Osteoblast (primary cell): ENCODE data around the gene LHX5. TPM values are rescaled to one million over a fixed set of nuclear protein-coding genes. Genes with fewer than 3 reads are reported as not detected.

Experiments used
- DNase-seq: peaks from one replicate; pipeline ENCODE4 v3.0.0; 2011; ENCODE audit warnings: low spot score, mixed read lengths; ENCODE audit not compliant: insufficient read length; ENCODE audit errors: missing footprints
- H2AFZ ChIP-seq: 2 replicates; pipeline ENCODE4 v1.6.0; 2011; ENCODE audit warnings: mild to moderate bottlenecking, low read length
- H3K27ac ChIP-seq: 2 replicates; pipeline ENCODE4 v1.5.1; 2011; ENCODE audit warnings: mild to moderate bottlenecking, low read depth, low read length, moderate library complexity
- H3K27me3 ChIP-seq: 2 replicates; pipeline ENCODE4 v1.6.0; 2012; ENCODE audit warnings: mild to moderate bottlenecking, control low read depth, inconsistent platforms, low read length, moderate library complexity; ENCODE audit not compliant: insufficient read depth
- H3K36me3 ChIP-seq: 2 replicates; pipeline ENCODE4 v1.5.1; 2011; ENCODE audit warnings: mild to moderate bottlenecking, low read length, control low read depth, moderate library complexity; ENCODE audit not compliant: insufficient read depth
- H3K4me1 ChIP-seq: 2 replicates; pipeline ENCODE4 v1.5.1; 2011; ENCODE audit warnings: mild to moderate bottlenecking, low read length, control low read depth, moderate library complexity; ENCODE audit not compliant: insufficient read depth
- H3K4me2 ChIP-seq: 2 replicates; pipeline ENCODE4 v1.6.0; 2011; ENCODE audit warnings: mild to moderate bottlenecking, low read length; ENCODE audit not compliant: insufficient read depth
- H3K4me3 ChIP-seq: fragments of 200-600 bp; sonication (generic); 3 replicates; pipeline ENCODE4 v1.5.1; 2012; ENCODE audit warnings: mild to moderate bottlenecking, low read length, inconsistent platforms; ENCODE audit not compliant: insufficient read depth
- H3K79me2 ChIP-seq: 2 replicates; pipeline ENCODE4 v1.6.0; 2012; ENCODE audit warnings: mild to moderate bottlenecking, low read length, control low read depth, inconsistent platforms; ENCODE audit not compliant: insufficient read depth
- H3K9me3 ChIP-seq: 2 replicates; pipeline ENCODE4 v1.5.1; 2011; ENCODE audit warnings: low read depth, low read length, control low read depth
- H4K20me1 ChIP-seq: 2 replicates; pipeline ENCODE4 v1.6.0; 2012; ENCODE audit warnings: mild to moderate bottlenecking, low read length, control low read depth; ENCODE audit not compliant: insufficient read depth
- total RNA-seq: library from RNA; depleted of rRNA; stranded (reverse); fragments of >200 nt; gene quantifications from 2 replicates; pipeline ENCODE4 v1.2.3, GENCODE V29; 2012
- TF ChIP-seq, protein P1 (sequence below): IDR thresholded peaks from 2 replicates; pipeline ENCODE4 v1.5.1; 2011; ENCODE audit warnings: mild to moderate bottlenecking, low read depth, low read length, moderate library complexity; ENCODE audit errors: extremely low read depth

Gene LHX5
- total RNA-seq, 1 donor: not detected

DNA sequence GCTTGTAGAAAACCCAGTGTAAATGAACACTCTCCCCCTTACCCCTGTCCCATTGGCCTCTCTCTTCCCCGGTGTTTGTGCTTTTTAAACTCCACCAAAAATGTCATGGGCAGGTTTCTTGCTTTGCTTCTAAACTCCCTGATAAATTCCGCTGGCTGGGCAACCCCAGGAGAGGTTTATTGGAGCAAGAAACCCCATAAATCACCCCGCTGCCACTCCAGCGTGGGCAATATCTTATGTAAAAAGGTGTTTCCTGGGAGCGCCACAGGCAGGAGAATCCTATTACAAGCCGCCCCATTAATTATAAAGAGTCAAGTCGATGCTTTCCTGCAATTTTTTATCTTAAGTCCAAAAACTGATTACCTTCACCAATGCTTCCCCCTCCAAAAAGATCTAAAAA lies 22.8 kb downstream of the LHX5 start:
- TF ChIP-seq, protein P1, sequence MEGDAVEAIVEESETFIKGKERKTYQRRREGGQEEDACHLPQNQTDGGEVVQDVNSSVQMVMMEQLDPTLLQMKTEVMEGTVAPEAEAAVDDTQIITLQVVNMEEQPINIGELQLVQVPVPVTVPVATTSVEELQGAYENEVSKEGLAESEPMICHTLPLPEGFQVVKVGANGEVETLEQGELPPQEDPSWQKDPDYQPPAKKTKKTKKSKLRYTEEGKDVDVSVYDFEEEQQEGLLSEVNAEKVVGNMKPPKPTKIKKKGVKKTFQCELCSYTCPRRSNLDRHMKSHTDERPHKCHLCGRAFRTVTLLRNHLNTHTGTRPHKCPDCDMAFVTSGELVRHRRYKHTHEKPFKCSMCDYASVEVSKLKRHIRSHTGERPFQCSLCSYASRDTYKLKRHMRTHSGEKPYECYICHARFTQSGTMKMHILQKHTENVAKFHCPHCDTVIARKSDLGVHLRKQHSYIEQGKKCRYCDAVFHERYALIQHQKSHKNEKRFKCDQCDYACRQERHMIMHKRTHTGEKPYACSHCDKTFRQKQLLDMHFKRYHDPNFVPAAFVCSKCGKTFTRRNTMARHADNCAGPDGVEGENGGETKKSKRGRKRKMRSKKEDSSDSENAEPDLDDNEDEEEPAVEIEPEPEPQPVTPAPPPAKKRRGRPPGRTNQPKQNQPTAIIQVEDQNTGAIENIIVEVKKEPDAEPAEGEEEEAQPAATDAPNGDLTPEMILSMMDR: no peak
- Histone ChIP-seq H3K36me3 (no peaks in the 10 kb centered on the region), H3K4me1 (no peaks in the 10 kb centered on the region), H3K79me2 (no peaks in the 10 kb centered on the region), H3K9me3 (no peaks in the 10 kb centered on the region), H2AFZ (no peak overlapping the region), H3K4me2 (no peak overlapping the region), H3K27me3 (peaks cover 3% of the 10 kb centered on the region), H3K4me3 (no peak overlapping the region), H4K20me1 (no peaks in the 10 kb centered on the region), H3K27ac (no peak overlapping the region)
- no peak for DNase-seq

DNA sequence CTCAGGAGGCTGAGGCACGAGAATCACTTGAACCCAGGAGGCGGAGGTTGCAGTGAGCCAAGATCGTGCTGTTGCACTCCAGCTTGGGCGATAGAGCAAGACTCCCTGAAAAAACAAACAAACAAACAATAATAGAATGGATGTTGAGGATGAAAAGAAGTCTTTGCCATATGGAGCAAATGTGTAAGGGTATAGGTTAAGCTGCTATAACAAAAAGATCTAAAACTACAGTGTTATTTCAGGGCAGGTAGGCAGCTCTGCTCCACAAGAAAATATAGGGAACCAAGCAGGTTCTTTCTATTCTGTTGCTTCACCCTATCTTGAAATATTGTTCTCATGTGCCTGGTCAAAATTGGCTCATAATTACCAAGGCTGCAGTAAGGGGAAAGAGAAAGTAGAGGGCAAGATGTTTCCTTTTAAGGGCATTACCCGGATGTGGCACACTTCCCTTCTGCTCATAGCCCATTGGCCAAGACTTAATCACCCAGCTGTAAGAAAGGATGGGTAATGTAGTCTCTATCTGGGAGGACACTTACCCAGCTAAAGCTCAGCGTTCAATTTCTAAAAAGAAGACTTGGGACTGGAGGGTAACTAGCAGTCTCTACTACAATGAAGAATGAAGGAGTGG lies 26.0 kb downstream of the LHX5 start:
- TF ChIP-seq, protein P1: no peak
- no peak for DNase-seq
- no peak overlapping the region for H3K27ac ChIP-seq

DNA sequence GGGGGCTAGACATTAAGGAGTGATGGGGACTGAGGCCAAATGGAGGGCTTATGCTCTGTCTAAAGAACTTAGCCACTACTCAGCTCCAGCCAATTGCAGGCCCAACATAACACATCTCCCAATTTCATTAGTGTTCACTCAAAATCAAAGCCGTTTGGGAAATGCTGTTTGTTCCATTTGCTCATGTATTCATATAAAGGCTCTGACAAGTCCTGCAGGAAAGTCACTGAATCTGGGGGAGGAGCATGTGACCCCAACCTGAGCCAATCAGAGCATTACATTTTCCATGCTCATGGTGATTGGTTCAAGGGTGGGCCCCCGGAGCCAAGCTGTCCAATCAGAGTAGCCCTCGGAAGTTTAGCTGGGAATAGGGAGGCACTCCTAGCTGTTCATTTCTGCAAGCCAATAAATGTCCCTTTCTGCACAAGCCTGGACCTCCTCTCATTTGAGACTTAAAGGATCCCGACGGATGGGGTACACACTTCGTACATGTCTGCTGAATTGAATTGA lies 28.6 kb downstream of the LHX5 start:
- TF ChIP-seq, protein P1: no peak

More for the DNA sequence above, 26.0 kb downstream of the LHX5 start:
- Histone ChIP-seq H3K9me3 (no peaks in the 10 kb centered on the region), H4K20me1 (no peaks in the 10 kb centered on the region), H3K36me3 (no peaks in the 10 kb centered on the region), H3K79me2 (no peaks in the 10 kb centered on the region), H3K4me2 (no peak overlapping the region), H3K27me3 (peaks cover 3% of the 10 kb centered on the region), H3K4me1 (no peaks in the 10 kb centered on the region), H2AFZ (no peak overlapping the region), H3K4me3 (no peak overlapping the region)

DNA sequence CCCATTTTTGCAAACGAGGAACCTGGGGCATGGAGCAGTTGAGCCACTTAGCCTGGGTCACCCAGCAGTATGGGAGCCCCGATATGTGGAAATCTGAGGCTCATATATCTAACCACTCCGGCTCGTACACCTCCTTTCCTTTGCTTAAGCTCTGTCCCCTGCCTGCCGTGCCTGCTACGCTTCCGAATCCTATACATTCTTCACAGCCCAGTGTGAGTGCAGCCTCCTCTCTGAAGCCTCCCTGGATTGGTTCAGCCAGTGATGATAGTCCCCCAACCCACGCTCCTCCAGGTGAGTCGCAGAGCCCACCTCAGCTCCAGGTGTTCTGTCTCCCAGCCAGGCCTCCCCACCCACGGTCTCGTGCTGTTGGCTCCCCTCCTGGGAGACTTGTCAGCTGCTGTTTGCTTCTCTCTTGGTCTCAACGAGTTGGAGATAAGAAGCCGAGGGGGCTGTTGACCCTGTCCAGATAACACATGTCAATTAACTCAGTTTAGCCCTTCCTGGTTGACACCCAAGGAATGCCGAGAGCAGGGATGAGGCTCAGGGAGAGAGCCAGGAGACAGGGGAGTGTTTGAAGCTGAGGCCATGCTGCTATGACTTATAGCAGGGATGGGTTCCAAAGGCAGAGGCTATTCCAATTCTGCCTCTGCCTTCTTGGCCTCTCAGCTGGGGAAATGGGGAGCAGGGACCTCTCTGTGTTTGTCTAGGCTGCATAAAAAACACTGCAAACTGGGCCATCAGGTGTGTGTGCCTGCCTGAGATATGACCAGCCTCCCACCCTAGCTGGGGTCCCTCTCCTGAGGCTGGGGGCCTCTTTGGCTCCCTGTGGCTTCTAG lies 30.5 kb downstream of the LHX5 start:
- Histone ChIP-seq H3K9me3 (no peaks in the 10 kb centered on the region), H2AFZ (no peak overlapping the region), H4K20me1 (no peaks in the 10 kb centered on the region), H3K27ac (no peak overlapping the region), H3K79me2 (no peaks in the 10 kb centered on the region), H3K4me2 (no peak overlapping the region), H3K27me3 (peaks cover 3% of the 10 kb centered on the region), H3K4me1 (no peaks in the 10 kb centered on the region), H3K36me3 (no peaks in the 10 kb centered on the region), H3K4me3 (no peak overlapping the region)
- no peak for DNase-seq
- TF ChIP-seq, protein P1: no peak

More for the DNA sequence above, 28.6 kb downstream of the LHX5 start:
- no peak overlapping the region for H3K4me3 ChIP-seq
- H3K4me2 ChIP-seq: no peak overlapping the region
- H3K36me3 ChIP-seq: no peaks in the 10 kb centered on the region
- no peak overlapping the region for H2AFZ ChIP-seq
- peaks cover 3% of the 10 kb centered on the region for H3K27me3 ChIP-seq
- H3K9me3 ChIP-seq: no peaks in the 10 kb centered on the region
- no peaks in the 10 kb centered on the region for H4K20me1 ChIP-seq
- no peak for DNase-seq
- no peaks in the 10 kb centered on the region for H3K4me1 ChIP-seq
- no peak overlapping the region for H3K27ac ChIP-seq
- no peaks in the 10 kb centered on the region for H3K79me2 ChIP-seq
